HG02970 (cell line): ENCODE data around the gene SPRY1.

Experiments used
- ATAC-seq: cut with Tn5 transposase; IDR thresholded peaks from one replicate; pipeline ENCODE4 v1.9.1; 2021; ENCODE audit warnings: mild to moderate bottlenecking, moderate library complexity, moderate number of reproducible peaks; ENCODE audit not compliant: unreplicated experiment, low FRiP score

SPRY1 gene, protein sequence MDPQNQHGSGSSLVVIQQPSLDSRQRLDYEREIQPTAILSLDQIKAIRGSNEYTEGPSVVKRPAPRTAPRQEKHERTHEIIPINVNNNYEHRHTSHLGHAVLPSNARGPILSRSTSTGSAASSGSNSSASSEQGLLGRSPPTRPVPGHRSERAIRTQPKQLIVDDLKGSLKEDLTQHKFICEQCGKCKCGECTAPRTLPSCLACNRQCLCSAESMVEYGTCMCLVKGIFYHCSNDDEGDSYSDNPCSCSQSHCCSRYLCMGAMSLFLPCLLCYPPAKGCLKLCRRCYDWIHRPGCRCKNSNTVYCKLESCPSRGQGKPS

DNA sequence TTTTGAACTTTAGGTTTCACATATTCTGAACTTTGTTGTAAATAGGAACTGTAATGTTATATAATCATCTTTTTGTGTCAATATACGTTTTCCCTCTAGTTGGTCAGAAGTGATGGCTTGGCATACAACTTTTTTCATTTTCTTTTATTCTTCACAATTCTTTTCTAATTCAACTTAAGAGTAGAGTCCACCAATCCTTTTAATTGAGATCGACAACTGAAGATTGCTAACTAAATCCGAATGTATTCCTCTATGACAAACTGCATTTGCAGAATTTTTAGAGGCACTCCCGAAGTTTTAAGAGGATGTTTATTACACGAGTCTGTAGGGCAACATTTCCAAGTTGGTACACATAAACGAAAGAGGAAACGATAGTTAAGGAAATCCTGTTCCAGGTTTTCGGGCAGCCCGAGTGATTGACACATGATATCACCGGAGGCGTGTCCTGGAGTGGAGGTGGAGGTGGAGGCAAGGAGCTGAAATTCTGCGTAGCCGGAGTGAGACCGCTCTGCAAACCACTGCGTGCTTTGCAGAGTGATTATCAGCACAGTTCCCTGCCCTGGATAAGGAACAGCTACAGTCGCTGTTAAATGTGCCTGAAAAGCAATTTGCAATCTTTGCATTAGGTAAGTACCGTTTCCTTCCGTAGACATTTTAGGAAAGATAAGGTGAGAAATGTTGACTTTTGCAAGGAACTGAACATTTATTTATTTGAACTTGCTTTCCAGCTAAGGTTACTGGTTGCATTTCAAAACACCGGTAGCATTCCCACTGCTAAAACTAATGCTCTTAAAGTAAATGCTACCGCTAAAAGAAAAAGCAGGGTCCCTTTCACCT is at the start of gene SPRY1:
SPRY1 (plus strand) TSS at position 489 of the 837 bp plus-strand sequence. CDS start 4,797 bp downstream, outside the sequence.
- ATAC-seq = peak; percentile 27

DNA sequence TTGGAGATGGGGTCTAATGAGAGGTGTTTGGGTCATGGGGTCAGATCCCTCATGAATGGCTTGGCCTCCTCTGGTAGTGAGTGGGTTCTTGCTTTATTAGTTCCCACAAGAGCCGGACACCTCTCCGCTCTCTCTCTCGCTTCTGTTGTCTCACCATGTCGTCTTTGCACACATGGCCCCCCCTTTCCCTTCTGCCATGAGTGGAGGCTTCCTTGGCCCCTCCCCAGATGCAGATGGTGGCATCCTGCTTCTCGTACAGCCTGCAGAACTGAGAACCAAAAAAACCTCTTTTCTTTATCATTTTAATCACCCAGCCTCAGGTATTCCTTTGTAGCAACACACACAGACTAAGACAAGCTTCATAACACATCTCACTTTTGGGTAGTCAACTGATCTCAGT is 49.6 kb upstream of the SPRY1 start:
- no peak for ATAC-seq

DNA sequence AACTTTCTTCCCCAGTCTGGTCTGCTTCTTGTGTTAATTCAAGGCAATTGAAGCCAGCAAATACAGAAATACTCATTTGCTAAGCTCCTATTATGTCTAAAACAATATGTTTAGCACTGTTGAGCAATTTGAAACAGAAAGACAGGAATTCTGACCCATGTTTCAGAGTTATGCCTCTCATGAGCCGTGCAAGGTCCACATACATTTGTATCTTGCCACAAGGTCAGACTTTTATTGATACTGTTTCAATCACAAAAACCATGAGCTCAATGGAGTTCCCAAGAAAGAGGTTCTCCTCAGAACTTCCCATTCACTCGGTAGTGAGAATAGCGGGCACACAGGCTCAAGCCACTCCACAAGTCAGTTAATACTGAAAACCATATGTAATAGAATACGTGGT is 47.6 kb upstream of the SPRY1 start:
- no peak for ATAC-seq

DNA sequence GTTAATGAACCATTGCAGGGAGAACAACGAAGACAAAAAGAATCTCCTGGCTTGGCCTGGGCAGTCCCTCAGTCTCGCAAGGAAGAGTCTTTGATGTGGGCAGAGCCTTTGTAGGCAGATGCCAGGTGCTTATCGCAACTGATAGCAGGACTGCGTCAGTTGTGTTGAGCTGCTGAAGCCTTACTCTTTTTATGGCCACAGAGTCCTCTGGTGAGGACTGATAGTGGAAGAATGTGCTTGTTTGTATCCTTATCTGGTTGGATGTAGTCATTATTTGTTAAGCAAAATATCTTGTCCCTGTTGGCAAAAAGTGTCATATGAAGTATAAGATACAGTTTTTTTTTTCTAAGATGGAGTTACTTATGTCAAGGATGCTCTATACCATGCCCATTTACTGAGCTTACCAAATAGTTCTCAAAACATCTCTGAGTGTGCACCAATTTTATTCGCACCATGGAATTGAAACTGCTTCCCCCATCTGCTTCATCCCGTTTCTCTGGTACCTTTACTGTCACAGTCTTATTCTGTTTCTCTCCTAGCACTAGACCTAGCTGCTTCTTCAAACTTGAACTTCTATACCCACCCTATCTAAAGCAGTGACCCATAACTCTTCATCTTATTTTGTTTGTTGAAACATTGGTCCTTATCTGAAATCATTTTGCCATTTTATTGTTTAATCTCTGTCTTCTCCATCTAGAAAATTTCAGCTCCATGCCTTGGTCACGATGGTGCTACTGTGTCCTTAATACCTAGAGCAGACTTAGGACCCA is 47.0 kb upstream of the SPRY1 start:
- no peak for ATAC-seq

DNA sequence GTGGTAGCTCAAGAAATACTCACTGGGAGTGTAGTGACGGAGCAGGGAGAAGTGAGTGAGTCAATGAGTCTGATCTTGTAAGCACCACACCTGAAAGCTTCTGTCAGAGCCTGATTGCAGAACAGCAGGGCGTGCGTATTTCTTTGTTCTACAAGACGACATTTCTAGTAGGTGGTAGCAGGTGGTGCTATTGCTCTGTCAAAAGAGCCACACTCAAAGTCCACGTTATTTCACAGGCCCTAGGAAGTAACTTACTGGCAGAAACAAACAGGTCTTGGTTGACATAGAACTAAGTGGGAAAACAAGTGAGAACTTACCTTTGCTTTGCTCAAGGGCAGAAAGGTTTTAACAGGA is 46.4 kb upstream of the SPRY1 start:
- ATAC-seq = no peak

DNA sequence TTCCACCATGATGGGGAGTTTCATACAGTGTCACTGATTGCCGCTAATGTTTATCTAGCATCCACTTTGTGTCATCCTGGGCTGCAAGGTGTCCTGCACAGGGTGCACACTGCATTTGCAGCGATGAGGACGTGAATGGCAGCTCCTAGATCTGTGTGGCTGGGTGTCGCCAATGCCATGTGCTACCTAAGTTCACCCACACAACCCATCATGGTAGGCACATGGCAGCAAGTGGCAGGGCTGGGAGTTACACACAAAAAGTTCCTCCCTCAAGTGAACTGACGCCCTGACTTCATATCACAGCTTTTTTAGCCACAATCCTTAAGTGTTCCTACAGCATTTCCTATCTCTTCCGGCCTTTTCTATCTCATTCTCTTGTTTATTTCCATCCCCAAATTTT is 45.9 kb upstream of the SPRY1 start:
- ATAC-seq = no peak

DNA sequence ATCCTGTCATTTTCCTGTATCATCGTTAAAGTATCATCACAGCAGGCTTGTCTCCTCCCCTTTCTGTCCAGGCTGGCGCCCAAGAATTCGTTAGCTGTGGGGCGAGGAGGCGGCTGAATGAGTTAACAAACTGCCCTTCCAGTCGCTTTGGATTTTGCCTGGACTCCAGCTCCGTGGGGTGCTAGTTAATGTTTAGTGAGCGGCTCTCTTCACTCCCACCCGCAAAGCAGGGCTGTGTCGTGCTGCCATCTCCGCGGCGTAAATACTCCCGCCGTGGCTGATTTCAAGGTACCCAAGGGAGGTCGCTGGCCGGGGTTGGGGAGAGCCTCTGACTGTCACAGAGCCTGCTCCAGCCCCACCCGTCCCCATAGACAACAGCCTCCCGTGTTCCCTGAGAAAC is 44.9 kb upstream of the SPRY1 start:
- ATAC-seq = no peak

DNA sequence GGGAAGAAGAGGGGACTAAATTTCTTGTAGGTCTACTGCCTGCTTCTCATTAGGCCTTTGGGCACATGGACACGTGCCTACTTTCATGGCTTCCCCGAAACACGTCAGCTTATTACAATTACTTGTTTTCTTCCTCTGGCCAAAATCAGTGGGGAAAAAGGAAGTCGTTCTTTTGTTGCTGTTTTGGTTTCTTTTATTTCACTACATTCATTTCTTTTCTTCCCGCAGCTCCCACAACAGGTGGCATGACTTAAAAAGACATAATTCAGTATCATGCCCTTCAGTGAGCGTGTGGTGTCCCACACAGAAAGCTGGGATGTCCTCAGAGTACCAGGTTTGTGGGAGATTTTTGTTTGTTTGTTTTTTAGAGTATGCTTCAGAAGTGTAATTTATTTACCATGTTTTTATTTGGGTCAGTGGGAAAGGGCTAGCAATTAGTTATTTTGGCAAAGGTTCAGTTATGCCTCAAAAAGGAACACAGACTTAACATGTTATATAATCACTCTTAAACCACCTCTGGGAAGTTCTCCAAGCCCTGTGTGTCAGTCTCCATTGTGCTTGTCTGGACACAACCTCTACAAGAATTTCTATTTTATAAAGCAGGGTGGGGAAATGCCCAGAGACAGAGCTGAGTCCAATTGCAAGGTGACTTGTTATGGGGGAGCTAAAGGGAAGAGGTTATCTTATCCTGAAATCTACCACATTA is 44.2 kb upstream of the SPRY1 start:
- ATAC-seq = no peak

DNA sequence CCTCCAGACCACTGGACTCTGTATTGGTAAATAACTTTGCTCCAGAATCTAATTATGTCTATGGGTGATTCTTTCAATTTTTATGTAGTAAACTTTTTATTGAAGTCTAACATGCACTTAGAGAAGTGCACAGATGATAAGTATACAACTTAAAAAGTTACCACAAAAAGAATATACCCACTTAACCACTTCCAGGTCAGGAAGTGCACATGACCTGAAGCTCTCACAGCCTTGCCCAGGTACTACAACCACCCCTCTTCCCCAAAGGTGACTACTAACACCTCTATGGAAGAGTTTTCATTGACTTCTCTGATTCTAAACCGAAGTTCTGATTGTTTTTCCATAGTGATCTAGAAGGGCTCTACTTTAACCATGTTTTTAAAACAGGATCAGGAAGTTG is 43.6 kb upstream of the SPRY1 start:
- no peak for ATAC-seq

DNA sequence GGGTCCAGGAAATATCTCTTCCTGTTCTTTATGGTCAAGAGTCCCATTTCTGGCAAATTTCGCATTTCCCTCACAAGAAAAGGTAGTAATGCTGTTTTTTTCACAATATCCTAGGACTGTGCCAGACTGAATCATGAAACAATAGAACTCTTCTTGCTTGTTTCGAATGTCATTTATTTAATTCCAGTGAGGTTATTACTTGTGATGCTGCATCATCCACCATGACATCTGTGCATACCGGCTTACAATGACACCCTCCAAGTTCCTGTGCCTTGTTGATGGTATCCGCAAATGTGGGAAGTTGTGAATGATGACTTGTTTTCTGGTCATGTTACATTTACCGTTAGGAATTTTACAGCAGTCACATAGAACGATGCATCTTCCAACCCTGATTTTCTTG is 42.9 kb upstream of the SPRY1 start:
- ATAC-seq = no peak

DNA sequence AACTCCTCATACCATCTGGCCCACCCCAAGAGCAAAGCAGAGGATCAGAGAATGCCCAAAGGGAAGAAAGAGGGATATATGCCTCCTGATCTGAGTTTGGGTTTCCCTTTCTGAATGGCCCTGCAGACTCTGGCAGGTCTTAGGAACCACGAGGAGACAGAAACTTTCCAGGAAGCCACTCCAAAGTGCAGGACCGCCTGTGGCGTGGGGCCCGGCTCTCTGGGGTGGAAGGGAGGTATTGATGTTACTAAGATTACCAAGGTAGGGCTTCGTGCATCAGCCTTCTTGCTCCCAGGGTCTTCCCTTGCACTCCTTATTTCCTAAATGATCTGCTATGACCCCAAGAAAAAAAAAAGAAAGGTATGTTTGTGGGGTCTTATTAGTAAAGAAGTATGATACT is 41.9 kb upstream of the SPRY1 start:
- no peak for ATAC-seq

DNA sequence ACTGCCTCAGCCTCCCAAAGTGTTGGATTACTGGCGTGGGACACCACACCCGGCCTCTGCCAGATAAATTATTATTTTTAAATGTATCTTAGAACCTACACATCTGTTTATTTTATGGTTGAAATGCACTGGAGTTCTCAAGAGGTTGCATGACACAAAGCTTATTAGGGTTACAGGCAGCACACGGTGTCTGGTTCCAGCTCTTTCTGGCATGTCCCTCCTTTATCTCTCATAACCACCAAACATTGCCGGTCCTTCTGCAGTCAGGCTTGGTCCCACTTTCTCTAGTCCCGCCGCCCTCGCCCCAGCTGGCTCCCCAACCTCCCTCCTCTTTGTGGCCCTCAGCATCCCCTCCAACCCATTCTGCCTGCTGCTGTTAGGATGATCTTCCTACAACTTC is 39.7 kb upstream of the SPRY1 start:
- ATAC-seq = no peak

DNA sequence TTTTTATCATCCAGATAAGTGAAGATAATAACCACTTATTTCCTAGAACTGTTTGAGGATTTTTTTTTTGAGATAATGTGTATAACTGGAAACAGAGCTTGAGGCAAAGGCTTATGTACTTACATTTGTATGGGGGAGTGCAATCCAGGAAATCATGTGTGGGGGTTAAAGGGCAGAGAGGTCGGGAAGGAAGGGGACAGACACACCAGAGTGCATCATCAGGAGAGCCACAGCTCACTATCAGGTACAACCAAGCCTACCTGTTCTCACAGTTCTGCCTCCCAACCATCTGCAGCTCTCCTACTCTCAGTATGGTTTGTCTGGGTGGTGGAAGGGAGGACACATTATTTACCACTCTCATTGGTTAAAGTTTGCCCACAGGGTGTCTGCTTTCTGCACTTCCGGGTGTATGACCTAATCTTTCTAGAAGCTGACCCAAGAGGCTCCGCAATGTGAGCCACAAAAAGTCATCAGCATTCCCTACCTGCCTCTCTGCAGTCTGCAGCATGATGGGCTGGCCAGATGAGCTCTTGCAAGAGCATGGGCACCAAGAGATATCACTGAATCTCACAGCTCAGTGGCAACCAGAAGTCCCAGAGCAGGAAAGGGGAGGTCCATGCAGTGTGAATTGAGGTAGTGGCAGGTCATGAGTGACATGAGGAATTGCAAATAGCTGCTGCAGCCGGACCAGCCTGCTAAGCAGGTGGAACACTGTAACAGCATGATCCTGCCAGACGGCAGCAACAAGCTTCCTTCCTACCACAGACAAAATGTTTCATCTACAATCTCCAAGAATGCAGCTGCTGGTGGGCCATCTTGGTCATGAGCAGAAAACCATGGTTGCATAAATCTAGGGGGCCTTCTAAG is 36.9 kb upstream of the SPRY1 start:
- ATAC-seq = no peak

DNA sequence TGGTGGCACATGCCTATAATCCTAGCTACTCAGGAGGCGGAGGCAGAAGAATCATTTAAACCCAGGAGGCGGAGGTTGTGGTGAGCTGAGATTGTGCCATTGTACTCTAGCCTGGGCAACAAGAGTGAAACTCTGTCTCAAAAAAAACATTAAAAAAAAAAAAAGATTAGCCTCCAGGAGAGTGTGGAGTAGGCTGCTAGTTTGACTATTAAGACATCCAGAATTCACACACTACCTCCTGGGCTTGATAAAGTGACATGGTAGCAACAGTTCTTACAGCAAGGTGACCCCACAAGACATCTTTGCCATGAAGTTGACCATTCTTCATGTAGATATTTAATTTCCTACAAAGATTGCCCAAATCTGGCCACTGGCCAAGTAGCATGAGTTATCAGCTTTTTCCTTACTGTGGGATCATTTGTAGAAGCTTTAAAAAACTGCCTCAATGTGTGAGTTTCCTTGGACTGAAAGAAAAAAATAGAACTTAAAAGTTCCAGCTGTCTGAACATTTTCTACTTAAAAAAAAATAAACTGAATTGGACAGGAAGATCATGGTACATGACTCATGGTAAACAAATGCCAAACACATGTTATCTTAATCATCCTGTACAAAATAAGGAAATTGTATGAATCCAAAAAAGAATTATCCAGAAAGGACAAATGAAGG is 35.3 kb upstream of the SPRY1 start:
- no peak for ATAC-seq

DNA sequence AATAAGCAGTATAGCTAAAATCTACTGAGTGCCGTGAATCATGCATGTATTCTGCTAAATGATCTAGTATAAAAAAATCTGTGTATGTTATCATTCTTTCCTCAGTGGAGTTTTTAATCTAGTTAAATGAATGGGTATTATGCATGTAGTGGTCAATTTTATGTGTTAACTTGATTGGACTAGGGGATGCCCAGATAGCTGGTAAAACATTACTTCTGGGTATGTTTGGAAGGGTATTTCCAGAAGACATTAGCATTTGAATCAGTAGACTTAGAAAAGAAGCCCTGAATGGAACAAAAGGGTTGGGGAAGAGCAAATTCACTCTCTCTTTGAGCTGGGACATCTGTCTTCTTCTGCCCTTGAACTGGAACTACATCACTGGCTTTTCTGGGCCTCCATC is 34.5 kb upstream of the SPRY1 start:
- no peak for ATAC-seq

DNA sequence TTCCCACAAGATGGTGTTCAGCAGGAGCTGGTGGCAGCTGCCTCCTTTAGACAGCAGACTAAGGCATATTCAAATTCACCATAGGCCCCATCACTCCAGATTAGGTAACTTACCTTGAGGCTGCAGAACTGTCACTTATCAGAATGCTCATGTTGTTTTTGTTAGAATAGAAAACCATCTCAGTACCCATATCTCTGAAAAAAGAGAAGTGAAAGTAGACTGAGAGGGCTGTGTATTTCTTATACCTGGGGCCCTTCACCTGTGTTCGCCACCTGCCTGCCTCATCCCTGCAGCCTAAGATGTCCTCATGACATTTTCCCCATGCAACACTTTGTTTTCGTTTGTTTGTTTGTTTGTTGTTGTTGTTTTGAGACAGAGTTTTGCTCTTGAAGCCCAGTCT is 32.9 kb upstream of the SPRY1 start:
- peak; percentile 72 for ATAC-seq

DNA sequence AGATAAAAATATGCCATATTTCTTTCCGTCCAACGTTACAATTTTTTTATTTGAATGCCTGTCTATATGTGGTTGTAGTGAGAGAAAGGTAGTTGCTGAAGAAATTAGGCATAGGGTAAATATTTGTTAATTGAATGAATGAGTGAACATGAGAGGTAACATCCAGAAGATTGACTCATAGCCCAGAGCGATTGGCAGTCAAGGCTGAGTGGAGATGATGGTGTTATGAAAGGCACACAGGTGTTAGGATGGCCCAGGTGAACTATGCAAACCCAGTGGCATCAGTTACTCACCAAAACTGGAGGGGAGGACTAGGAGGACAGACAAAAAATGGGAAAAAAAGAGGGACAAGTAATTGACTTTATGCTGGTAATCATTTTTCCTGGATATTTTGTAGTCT is 31.7 kb upstream of the SPRY1 start:
- ATAC-seq = no peak

DNA sequence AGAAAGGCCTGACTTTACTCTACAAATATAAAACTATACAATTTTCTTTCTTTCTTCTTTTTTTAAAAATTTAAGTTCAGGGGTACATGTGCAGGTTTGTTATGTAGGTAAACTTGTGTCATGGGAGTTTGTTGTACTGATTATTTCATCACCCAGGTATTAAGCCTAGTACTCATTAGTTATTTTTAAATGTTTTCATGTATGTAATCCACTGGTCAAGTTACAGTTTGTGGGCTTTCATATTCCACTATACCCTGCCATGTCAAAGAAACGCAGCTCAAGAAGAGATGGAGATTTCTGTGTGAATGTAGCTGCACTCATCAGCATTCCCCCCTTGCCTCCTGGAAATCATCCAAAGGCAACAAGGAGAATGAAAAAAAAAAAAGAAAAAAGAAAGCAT is 31.2 kb upstream of the SPRY1 start:
- ATAC-seq = no peak

DNA sequence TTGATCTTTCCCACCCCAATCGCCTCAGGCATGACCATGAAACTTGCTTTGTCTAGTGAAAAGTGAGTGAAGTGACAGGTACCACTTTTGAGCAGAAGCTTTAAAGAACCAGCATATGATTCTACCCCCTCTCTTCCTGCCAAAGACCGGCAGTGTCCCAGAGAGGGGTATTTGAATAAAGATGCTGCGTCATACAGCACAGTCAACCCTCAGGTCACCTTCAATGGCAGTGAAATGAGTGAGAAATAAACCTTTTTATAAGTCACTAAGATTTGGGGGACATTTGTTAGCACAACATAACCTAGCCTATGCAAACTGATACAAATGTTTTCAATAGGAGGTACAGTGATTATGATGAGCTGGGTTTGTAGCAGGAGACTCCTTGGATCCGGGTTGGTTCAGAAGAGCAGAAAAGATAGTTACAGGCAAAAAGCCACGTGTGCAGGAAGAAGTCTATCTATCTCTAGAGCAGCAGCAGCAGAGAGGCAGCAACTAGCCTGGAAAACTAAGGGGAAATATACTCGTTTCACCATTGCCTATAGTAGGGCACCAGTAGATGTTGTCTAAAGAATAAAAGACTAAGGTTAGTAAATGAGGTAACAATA is 30.3 kb upstream of the SPRY1 start:
- ATAC-seq = no peak
